Stimulated activated naive CD8-positive, alpha-beta T cell treated with anti-CD3 and anti-CD28 coated beads, Interleukin-15, amount 100 ng/mL, for 72 hours (primary cell): ENCODE measurements around the gene EPB41L2.

Experiments used
- ATAC-seq: fragments of 150-1000 bp; cut with Tn5 transposase; 2 replicates; pipeline ENCODE4 v1.10.0; 2021; ENCODE audit warnings: mild to moderate bottlenecking, moderate library complexity
- DNase-seq, 2 donors: peaks; one replicate each; pipeline ENCODE4 v3.0.0; 2021 to 2022
- H3K27ac Mint-ChIP-seq, 2 donors: one replicate each; pipeline ENCODE4 v1.8.0; 2022; ENCODE audit warnings: mild to moderate bottlenecking in 2 of 2, mixed read lengths in 2 of 2, moderate library complexity in 2 of 2
- H3K27me3 Mint-ChIP-seq: one replicate; pipeline ENCODE4 v1.8.0; 2022; ENCODE audit warnings: mixed read lengths
- H3K4me1 Mint-ChIP-seq: one replicate; pipeline ENCODE4 v1.8.0; 2022; ENCODE audit warnings: mild to moderate bottlenecking, mixed read lengths
- H3K4me3 Mint-ChIP-seq, 2 donors: one replicate each; pipeline ENCODE4 v1.8.0; 2022; ENCODE audit warnings: mild to moderate bottlenecking in 2 of 2, mixed read lengths in 2 of 2, moderate library complexity in 1 of 2
- H3K9me3 Mint-ChIP-seq, 2 donors: one replicate each; pipeline ENCODE4 v1.8.0; 2022; ENCODE audit warnings: mixed read lengths in 2 of 2

The EPB41L2 gene

GRCh38 chr6:130893277-130893676 is 169.8 kb downstream of the EPB41L2 start:
- Mint-ChIP-seq H3K4me1 (no peaks in the 10 kb centered on the region), H3K9me3 (no peaks in the 10 kb centered on the region), H3K27ac (peak overlapping the region in 1 of 2 donors; percentile 72), H3K27me3 (no peaks in the 10 kb centered on the region), H3K4me3 (no peak overlapping the region)
- DNase-seq (no peak), ATAC-seq (no peak)

- DNase-seq, result no peak
- no peak for ATAC-seq
- Mint-ChIP-seq H3K4me3 (no peak overlapping the region), H3K9me3 (no peaks in the 10 kb centered on the region), H3K4me1 (no peaks in the 10 kb centered on the region), H3K27me3 (no peaks in the 10 kb centered on the region), H3K27ac (no peak overlapping the region)
Measured at GRCh38 chr6:130890521-130890971, 172.5 kb downstream of the EPB41L2 start.

GRCh38 chr6:130889423-130889822 is 173.6 kb downstream of the EPB41L2 start:
- Mint-ChIP-seq H3K4me1 (no peaks in the 10 kb centered on the region), H3K27me3 (no peaks in the 10 kb centered on the region), H3K4me3 (no peak overlapping the region), H3K27ac (no peak overlapping the region), H3K9me3 (no peaks in the 10 kb centered on the region)
- DNase-seq, result no peak
- no peak for ATAC-seq

- no peak overlapping the region for H3K4me3 Mint-ChIP-seq
- no peak overlapping the region for H3K27ac Mint-ChIP-seq
- DNase-seq (no peak), ATAC-seq (no peak)
- H3K4me1 Mint-ChIP-seq, result no peaks in the 10 kb centered on the region
- no peaks in the 10 kb centered on the region for H3K27me3 Mint-ChIP-seq
- H3K9me3 Mint-ChIP-seq, result no peaks in the 10 kb centered on the region
Measured at GRCh38 chr6:130888246-130888645, 174.8 kb downstream of the EPB41L2 start.

- ATAC-seq (no peak), DNase-seq (no peak)
- Mint-ChIP-seq H3K9me3 (no peaks in the 10 kb centered on the region), H3K4me3 (no peak overlapping the region), H3K4me1 (no peaks in the 10 kb centered on the region), H3K27me3 (no peaks in the 10 kb centered on the region), H3K27ac (no peak overlapping the region)
Measured at GRCh38 chr6:130886966-130887365, 176.1 kb downstream of the EPB41L2 start.

- H3K4me1 Mint-ChIP-seq, result no peaks in the 10 kb centered on the region
- no peaks in the 10 kb centered on the region for H3K27me3 Mint-ChIP-seq
- DNase-seq (peak; percentile 64 to 69), ATAC-seq (peak; percentile 82)
- H3K9me3 Mint-ChIP-seq, result no peaks in the 10 kb centered on the region
- H3K27ac Mint-ChIP-seq, result no peak overlapping the region
- no peak overlapping the region for H3K4me3 Mint-ChIP-seq
Measured at GRCh38 chr6:130885392-130886192, 177.5 kb downstream of the EPB41L2 start.

GRCh38 chr6:130882370-130882769 is 180.7 kb downstream of the EPB41L2 start:
- H3K9me3 Mint-ChIP-seq, result no peaks in the 10 kb centered on the region
- no peak for DNase-seq
- H3K4me1 Mint-ChIP-seq, result no peaks in the 10 kb centered on the region
- no peaks in the 10 kb centered on the region for H3K27me3 Mint-ChIP-seq
- H3K4me3 Mint-ChIP-seq, result no peak overlapping the region
- ATAC-seq, result no peak
- no peak overlapping the region for H3K27ac Mint-ChIP-seq

- ATAC-seq (no peak), DNase-seq (no peak)
- H3K27me3 Mint-ChIP-seq, result no peaks in the 10 kb centered on the region
- H3K9me3 Mint-ChIP-seq, result no peaks in the 10 kb centered on the region
- no peak overlapping the region for H3K4me3 Mint-ChIP-seq
- no peaks in the 10 kb centered on the region for H3K4me1 Mint-ChIP-seq
- no peak overlapping the region for H3K27ac Mint-ChIP-seq
Measured at GRCh38 chr6:130879826-130880225, 183.2 kb downstream of the EPB41L2 start.

GRCh38 chr6:130873746-130874145 is 189.3 kb downstream of the EPB41L2 start:
- no peaks in the 10 kb centered on the region for H3K27me3 Mint-ChIP-seq
- H3K9me3 Mint-ChIP-seq, result no peaks in the 10 kb centered on the region
- DNase-seq, result no peak
- no peak for ATAC-seq
- H3K4me1 Mint-ChIP-seq, result peaks cover 5% of the 10 kb centered on the region
- H3K27ac Mint-ChIP-seq, result no peak overlapping the region
- H3K4me3 Mint-ChIP-seq, result no peak overlapping the region

GRCh38 chr6:130872250-130873095 is 190.6 kb downstream of the EPB41L2 start:
- Mint-ChIP-seq H3K27me3 (no peaks in the 10 kb centered on the region), H3K27ac (peak overlapping the region in 1 of 2 donors; percentile 72), H3K4me3 (no peak overlapping the region), H3K4me1 (peaks cover 5% of the 10 kb centered on the region), H3K9me3 (no peaks in the 10 kb centered on the region)
- ATAC-seq (no peak), DNase-seq (peak; percentile 48 to 56)

- no peak for DNase-seq
- Mint-ChIP-seq H3K4me3 (no peak overlapping the region), H3K27ac (no peak overlapping the region), H3K27me3 (no peaks in the 10 kb centered on the region), H3K4me1 (peaks cover 5% of the 10 kb centered on the region), H3K9me3 (no peaks in the 10 kb centered on the region)
- ATAC-seq, result no peak
Measured at GRCh38 chr6:130870179-130870880, 192.7 kb downstream of the EPB41L2 start.

GRCh38 chr6:130869681-130870080 is 193.4 kb downstream of the EPB41L2 start:
- ATAC-seq, result no peak
- no peak for DNase-seq
- Mint-ChIP-seq H3K27ac (no peak overlapping the region), H3K9me3 (no peaks in the 10 kb centered on the region), H3K27me3 (no peaks in the 10 kb centered on the region), H3K4me3 (no peak overlapping the region), H3K4me1 (peaks cover 5% of the 10 kb centered on the region)

GRCh38 chr6:130865793-130866192 is 197.3 kb downstream of the EPB41L2 start:
- ATAC-seq (no peak), DNase-seq (no peak)
- no peaks in the 10 kb centered on the region for H3K27me3 Mint-ChIP-seq
- H3K4me3 Mint-ChIP-seq, result no peak overlapping the region
- no peaks in the 10 kb centered on the region for H3K9me3 Mint-ChIP-seq
- no peaks in the 10 kb centered on the region for H3K4me1 Mint-ChIP-seq
- H3K27ac Mint-ChIP-seq, result no peak overlapping the region

GRCh38 chr6:130864344-130864743 is 198.7 kb downstream of the EPB41L2 start:
- no peak overlapping the region for H3K27ac Mint-ChIP-seq
- ATAC-seq, result no peak
- H3K27me3 Mint-ChIP-seq, result no peaks in the 10 kb centered on the region
- no peak for DNase-seq
- H3K4me1 Mint-ChIP-seq, result no peaks in the 10 kb centered on the region
- no peak overlapping the region for H3K4me3 Mint-ChIP-seq
- no peaks in the 10 kb centered on the region for H3K9me3 Mint-ChIP-seq

- no peak for ATAC-seq
Measured at GRCh38 chr6:130863415-130864230, 199.4 kb downstream of the EPB41L2 start.

More at GRCh38 chr6:130863415-130864230, 199.4 kb downstream of the EPB41L2 start:
- no peak overlapping the region for H3K4me3 Mint-ChIP-seq
- H3K4me1 Mint-ChIP-seq, result no peaks in the 10 kb centered on the region
- H3K27me3 Mint-ChIP-seq, result no peaks in the 10 kb centered on the region
- no peak for DNase-seq
- no peaks in the 10 kb centered on the region for H3K9me3 Mint-ChIP-seq
- no peak overlapping the region for H3K27ac Mint-ChIP-seq
